Left kidney (tissue), 2 donors: Measurements from ENCODE around the gene CFAP99. TPM values are rescaled to one million over a fixed set of nuclear protein-coding genes. Genes with fewer than 3 reads are reported as not detected.

Source experiments
- DNase-seq: peaks from one replicate; pipeline ENCODE4 v3.0.0-alpha.2; 2013
- polyA plus RNA-seq: library from polyadenylated mRNA; unstranded; fragments of 120-200 nt; gene quantifications from one replicate; pipeline ENCODE4 v1.2.1, GENCODE V29; 2013; ENCODE audit not compliant: insufficient read length

The CFAP99 gene
- polyA plus RNA-seq, 1 donor = 0.80 TPM

- DNase-seq = no peak
Measured at GRCh38 chr4:2469192-2469984, 50.6 kb downstream of the CFAP99 start.

- no peak for DNase-seq
Measured at GRCh38 chr4:2470791-2471190, 52.0 kb downstream of the CFAP99 start.

- no peak for DNase-seq
Measured at GRCh38 chr4:2472187-2472586, 53.4 kb downstream of the CFAP99 start.

GRCh38 chr4:2478229-2478628, 59.5 kb downstream of the CFAP99 start:
- DNase-seq = no peak

- no peak for DNase-seq
Measured at GRCh38 chr4:2480649-2481048, 61.9 kb downstream of the CFAP99 start.

- no peak for DNase-seq
Measured at GRCh38 chr4:2482192-2482591, 63.4 kb downstream of the CFAP99 start.

GRCh38 chr4:2482693-2483092, 63.9 kb downstream of the CFAP99 start:
- no peak for DNase-seq

- DNase-seq = no peak
Measured at GRCh38 chr4:2483237-2483636, 64.5 kb downstream of the CFAP99 start.

GRCh38 chr4:2484185-2484584, 65.4 kb downstream of the CFAP99 start:
- no peak for DNase-seq

GRCh38 chr4:2484993-2485392, 66.2 kb downstream of the CFAP99 start:
- no peak for DNase-seq

- DNase-seq = no peak
Measured at GRCh38 chr4:2485956-2486355, 67.2 kb downstream of the CFAP99 start.

- no peak for DNase-seq
Measured at GRCh38 chr4:2486981-2487380, 68.2 kb downstream of the CFAP99 start.

GRCh38 chr4:2487632-2488031, 68.9 kb downstream of the CFAP99 start:
- DNase-seq = no peak

- DNase-seq = no peak
Measured at GRCh38 chr4:2489081-2489805, 70.5 kb downstream of the CFAP99 start.

- DNase-seq = no peak
Measured at GRCh38 chr4:2489841-2490552, 71.2 kb downstream of the CFAP99 start.

- no peak for DNase-seq
Measured at GRCh38 chr4:2492970-2493369, 74.2 kb downstream of the CFAP99 start.

- no peak for DNase-seq
Measured at GRCh38 chr4:2494992-2495391, 76.2 kb downstream of the CFAP99 start.

GRCh38 chr4:2497324-2497723, 78.6 kb downstream of the CFAP99 start:
- DNase-seq = no peak

- no peak for DNase-seq
Measured at GRCh38 chr4:2497931-2498330, 79.2 kb downstream of the CFAP99 start.

GRCh38 chr4:2500547-2500946, 81.8 kb downstream of the CFAP99 start:
- no peak for DNase-seq

GRCh38 chr4:2501034-2501594, 82.4 kb downstream of the CFAP99 start:
- no peak for DNase-seq

GRCh38 chr4:2503809-2504208, 85.1 kb downstream of the CFAP99 start:
- no peak for DNase-seq

GRCh38 chr4:2507259-2507658, 88.5 kb downstream of the CFAP99 start:
- no peak for DNase-seq
